Peyer's patch (tissue), 4 donors: ENCODE results near the gene KLLN. TPM values are rescaled to one million over a fixed set of nuclear protein-coding genes. Genes with fewer than 3 reads are reported as not detected.
"Not testable (repeated sequence)": the region's sequence is repeated elsewhere in the genome, so short reads cannot be mapped to it uniquely, and the experiment has no call there.

ENCODE experiments used
- DNase-seq, 3 donors: peaks; one replicate each; pipeline ENCODE4 v3.0.0-alpha.2; 2017 to 2019
- H3K27ac ChIP-seq, 4 donors: fragments of 200-600 bp; sonication (generic); one replicate each; pipeline ENCODE4 v1.5.1; 2016 to 2019
- H3K27me3 ChIP-seq, 2 donors: fragments of 200-600 bp; sonication (generic); one replicate each; pipeline ENCODE4 v1.5.1; 2019
- H3K36me3 ChIP-seq, 3 donors: fragments of 200-600 bp; sonication (generic); one replicate each; pipeline ENCODE4 v1.5.1; 2016 to 2019
- H3K4me1 ChIP-seq, 4 donors: fragments of 200-600 bp; sonication (generic); one replicate each; pipeline ENCODE4 v1.5.1; 2016 to 2019
- H3K4me3 ChIP-seq, 4 donors: fragments of 200-600 bp; sonication (generic); 1 replicate in 3 of 4; 2 replicates in 1 of 4; pipeline ENCODE4 v1.5.1; 2016 to 2019; ENCODE audit warnings: mild to moderate bottlenecking in 1 of 4
- H3K9me3 ChIP-seq, 4 donors: fragments of 200-600 bp; sonication (generic); one replicate each; pipeline ENCODE4 v1.5.1; 2016 to 2019; ENCODE audit warnings: mild to moderate bottlenecking in 1 of 4
- CTCF ChIP-seq, 6 experiments: fragments of 450-650 bp in 4 of 6; fragments of 200-600 bp in 2 of 6; sonication (generic) in 1 of 6; IDR thresholded peaks; one replicate each; pipeline ENCODE4 v1.5.1; 2017 to 2019; ENCODE audit warnings: antibody characterized with exemption in 6 of 6, mild to moderate bottlenecking in 3 of 6, moderate library complexity in 1 of 6
- POLR2A ChIP-seq, 2 donors: fragments of 450-650 bp; IDR thresholded peaks; one replicate each; pipeline ENCODE4 v1.5.1; 2017; ENCODE audit warnings: antibody characterized with exemption in 2 of 2, mild to moderate bottlenecking in 2 of 2, moderate library complexity in 2 of 2
- total RNA-seq, 4 donors: library from RNA; depleted of rRNA; stranded (reverse); fragments of >200 nt; gene quantifications; one replicate each; pipeline ENCODE4 v1.1.0, GENCODE V29; 2016

KLLN gene
- total RNA-seq, 4 donors from 2014 or later: 0.35 to 1.1 (median 0.61) TPM

DNA sequence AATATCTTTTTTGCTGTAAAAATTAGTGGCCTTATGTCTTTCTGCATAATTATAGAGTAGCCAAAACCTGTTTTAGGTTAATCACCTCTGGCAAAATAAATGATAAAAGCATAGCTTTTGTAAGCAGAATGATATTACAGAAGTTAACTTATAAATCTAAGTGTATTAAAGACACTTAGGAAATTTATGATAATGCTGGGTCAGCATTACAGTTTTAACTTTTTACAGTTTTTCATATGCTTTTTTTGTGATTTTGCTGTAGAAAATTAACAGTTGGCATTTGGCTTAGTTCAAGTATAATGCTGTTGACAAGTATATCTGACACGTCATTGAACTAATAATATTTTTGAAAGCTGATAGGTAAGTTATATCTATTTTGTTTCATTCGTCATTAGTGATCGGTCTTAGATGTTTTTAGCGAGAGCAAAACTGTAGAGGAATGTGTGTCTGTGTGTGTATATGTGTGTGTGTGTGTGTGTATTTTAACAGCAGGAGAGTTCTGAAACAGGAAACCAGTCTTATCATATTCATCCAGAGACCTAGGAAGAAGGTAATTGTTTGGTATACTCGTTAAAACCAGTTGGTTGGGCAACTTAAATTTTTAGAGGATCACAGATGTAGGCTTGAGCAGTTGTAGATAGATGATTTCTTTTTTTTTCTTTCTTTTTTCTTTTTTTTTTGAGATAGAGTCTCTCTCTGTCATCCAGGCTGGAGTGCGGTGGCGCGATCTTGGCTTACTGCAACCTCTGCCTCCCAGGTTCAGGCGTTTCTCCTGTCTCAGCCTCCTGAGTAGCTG lies 15.5 kb upstream of the KLLN start:
- H3K27me3 ChIP-seq: no peaks in the 10 kb centered on the region
- no peak for DNase-seq
- H3K27ac ChIP-seq: no peak overlapping the region

GRCh38 chr10:87875929-87876571 lies 12.7 kb upstream of the KLLN start:
- peaks cover 0 to 4% (median 0%) of the 10 kb centered on the region in 4 donors for H3K4me1 ChIP-seq
- peaks cover 0 to 11% (median 0%) of the 10 kb centered on the region in 3 donors for H3K36me3 ChIP-seq
- no peak for DNase-seq
- H3K9me3 ChIP-seq: no peaks in the 10 kb centered on the region
- H3K27me3 ChIP-seq: no peaks in the 10 kb centered on the region
- no peak overlapping the region for H3K27ac ChIP-seq
- TF ChIP-seq CTCF (IDR thresholded peaks at IDR 0.05) (no peak), POLR2A (IDR thresholded peaks at IDR 0.05) (no peak)
- H3K4me3 ChIP-seq: no peak overlapping the region

More for the DNA sequence above, 15.5 kb upstream of the KLLN start:
- H3K36me3 ChIP-seq: peaks cover 0 to 14% (median 0%) of the 10 kb centered on the region in 3 donors
- H3K9me3 ChIP-seq: no peaks in the 10 kb centered on the region
- TF ChIP-seq POLR2A (IDR thresholded peaks at IDR 0.05) (no peak), CTCF (IDR thresholded peaks at IDR 0.05) (no peak)
- H3K4me3 ChIP-seq: no peak overlapping the region
- H3K4me1 ChIP-seq: no peaks in the 10 kb centered on the region

DNA sequence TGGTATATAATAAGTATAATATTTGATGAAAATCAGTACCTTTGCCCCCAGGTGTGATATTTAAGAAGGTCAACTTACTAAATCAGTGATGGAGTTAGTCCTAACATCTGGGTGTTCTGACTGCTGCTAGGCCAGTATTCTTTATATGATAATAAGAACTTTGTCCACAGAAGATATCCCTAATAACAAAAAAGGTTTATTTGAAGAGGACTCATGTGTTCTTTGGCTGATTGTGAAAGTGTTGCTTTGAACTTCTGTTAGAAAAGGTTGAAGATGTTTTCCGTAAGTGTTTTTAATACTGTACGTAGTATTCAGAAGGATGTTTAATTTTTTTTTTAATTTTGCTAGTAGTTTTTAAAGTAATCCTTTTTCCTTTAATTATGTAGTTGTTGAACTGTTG lies 10.3 kb upstream of the KLLN start:
- H3K27ac ChIP-seq: no peak overlapping the region
- no peaks in the 10 kb centered on the region for H3K27me3 ChIP-seq
- TF ChIP-seq POLR2A (IDR thresholded peaks at IDR 0.05) (no peak), CTCF (IDR thresholded peaks at IDR 0.05) (no peak)
- peaks cover 0 to 8% (median 3%) of the 10 kb centered on the region in 4 donors for H3K4me1 ChIP-seq
- no peaks in the 10 kb centered on the region for H3K36me3 ChIP-seq
- H3K4me3 ChIP-seq: no peak overlapping the region
- DNase-seq: no peak
- no peaks in the 10 kb centered on the region for H3K9me3 ChIP-seq

- H3K9me3 ChIP-seq: no peaks in the 10 kb centered on the region
- TF ChIP-seq POLR2A (IDR thresholded peaks at IDR 0.05) (no peak), CTCF (IDR thresholded peaks at IDR 0.05) (no peak)
- no peaks in the 10 kb centered on the region for H3K27me3 ChIP-seq
- H3K27ac ChIP-seq: no peak overlapping the region
- no peaks in the 10 kb centered on the region for H3K36me3 ChIP-seq
- H3K4me3 ChIP-seq: no peak overlapping the region
- peaks cover 0 to 14% (median 5%) of the 10 kb centered on the region in 4 donors for H3K4me1 ChIP-seq
- DNase-seq: no peak
These were observed 9.5 kb upstream of the KLLN start for GRCh38 chr10:87872828-87873227.

DNA sequence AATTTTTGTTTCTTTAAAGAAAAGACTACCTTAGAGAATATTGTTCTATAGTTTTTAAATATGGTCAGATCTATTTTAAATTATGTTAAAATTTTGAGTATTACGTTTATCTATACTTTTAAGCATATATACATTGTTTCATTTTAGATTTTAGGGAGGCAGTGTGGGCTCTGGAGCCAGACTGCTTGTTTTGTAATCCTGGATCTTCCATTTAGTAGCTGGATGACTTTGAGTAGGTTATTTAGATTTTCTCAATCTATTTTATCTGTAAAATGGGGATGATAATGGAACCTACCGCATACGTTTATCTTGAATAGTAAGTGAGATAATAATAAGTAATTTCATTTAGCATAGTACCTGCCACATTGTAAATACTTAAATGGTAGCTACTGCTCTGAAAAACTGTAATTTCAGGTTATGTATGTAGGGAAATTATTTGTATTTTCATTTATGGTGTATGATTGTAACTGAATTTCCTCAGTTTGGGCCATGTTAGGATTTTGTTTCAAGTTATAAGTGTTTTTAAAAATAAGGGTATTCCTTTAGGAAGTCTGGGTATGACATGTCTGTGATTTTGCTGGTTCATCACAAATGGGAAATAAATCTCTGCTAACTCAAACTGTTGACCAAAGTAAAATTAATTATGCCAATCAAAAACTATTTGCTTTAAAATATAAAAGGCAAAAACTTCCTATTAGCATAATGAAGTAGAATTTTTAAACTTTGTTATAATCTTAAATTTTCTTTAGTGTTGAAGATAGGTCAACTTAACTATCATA lies 6.6 kb upstream of the KLLN start:
- Histone ChIP-seq H3K27me3 (no peaks in the 10 kb centered on the region), H3K36me3 (no peaks in the 10 kb centered on the region), H3K4me1 (peaks cover 0 to 16% (median 5%) of the 10 kb centered on the region in 4 donors), H3K9me3 (no peaks in the 10 kb centered on the region), H3K27ac (no peak overlapping the region), H3K4me3 (no peak overlapping the region)
- no peak for TF ChIP-seq POLR2A (IDR thresholded peaks at IDR 0.05)
- no peak for TF ChIP-seq CTCF (IDR thresholded peaks at IDR 0.05)
- no peak for DNase-seq

DNA sequence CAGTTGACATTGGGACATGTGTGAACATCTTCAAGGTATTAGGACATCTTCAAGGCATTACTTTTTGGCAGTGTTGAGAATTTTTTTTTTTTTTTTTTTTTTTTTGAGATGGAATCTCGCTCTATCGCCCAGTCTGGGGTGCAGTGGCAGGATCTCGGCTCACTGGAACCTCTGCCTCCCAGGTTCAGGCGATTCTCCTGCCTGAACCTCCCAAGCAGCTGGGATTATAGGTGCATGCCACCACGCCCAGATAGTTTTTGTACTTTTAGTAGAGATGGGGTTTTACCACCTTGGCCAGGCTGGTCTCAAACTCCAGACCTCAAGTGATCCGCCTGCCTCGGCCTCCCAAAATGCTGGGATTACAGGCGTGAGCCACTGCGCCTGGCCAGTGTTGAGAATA lies 5.8 kb upstream of the KLLN start:
- not testable (repeated sequence) for H3K27ac ChIP-seq, DNase-seq, H3K9me3 ChIP-seq, H3K27me3 ChIP-seq, H3K36me3 ChIP-seq
- Histone ChIP-seq H3K4me1 (peaks cover 0 to 16% (median 5%) of the 10 kb centered on the region in 4 donors), H3K4me3 (peak overlapping the region in 1 of 4 donors; percentile 87)
